GM18511 (cell line): ENCODE data around the gene NKG7.

ENCODE experiments used
- ATAC-seq: cut with Tn5 transposase; IDR thresholded peaks from one replicate; pipeline ENCODE4 v1.9.1; 2021; ENCODE audit warnings: mild to moderate bottlenecking, moderate library complexity; ENCODE audit not compliant: unreplicated experiment

The NKG7 gene

GRCh38 chr19:51338563-51339312, 33.7 kb downstream of the NKG7 start:
- ATAC-seq: peak; percentile 67

GRCh38 chr19:51337861-51338562, 34.4 kb downstream of the NKG7 start:
- no peak for ATAC-seq

- no peak for ATAC-seq
These were observed 35.2 kb downstream of the NKG7 start for GRCh38 chr19:51337141-51337860.

GRCh38 chr19:51333836-51334460, 38.5 kb downstream of the NKG7 start:
- no peak for ATAC-seq

GRCh38 chr19:51331716-51332115, 40.7 kb downstream of the NKG7 start:
- no peak for ATAC-seq

GRCh38 chr19:51331193-51331592, 41.3 kb downstream of the NKG7 start:
- ATAC-seq: no peak

- ATAC-seq: no peak
These were observed 42.1 kb downstream of the NKG7 start for GRCh38 chr19:51330366-51330765.

GRCh38 chr19:51329411-51329810, 43.0 kb downstream of the NKG7 start:
- ATAC-seq: no peak

GRCh38 chr19:51327066-51328001, 45.1 kb downstream of the NKG7 start:
- no peak for ATAC-seq

GRCh38 chr19:51326216-51327065, 46.0 kb downstream of the NKG7 start:
- no peak for ATAC-seq

GRCh38 chr19:51325161-51325976, 47.1 kb downstream of the NKG7 start:
- no peak for ATAC-seq

- no peak for ATAC-seq
These were observed 48.3 kb downstream of the NKG7 start for GRCh38 chr19:51324167-51324481.

- no peak for ATAC-seq
These were observed 48.8 kb downstream of the NKG7 start for GRCh38 chr19:51323481-51324166.

GRCh38 chr19:51321799-51322198, 50.7 kb downstream of the NKG7 start:
- ATAC-seq: no peak
